Ecto neural progenitor cell (in vitro differentiated cells): ENCODE results near the gene TPRG1L.
A peak's percentile ranks its signal among the peaks of the same experiment; 100 is the strongest.
"Not testable (repeated sequence)": the region's sequence is repeated elsewhere in the genome, so short reads cannot be mapped to it uniquely, and the experiment has no call there.

Experiments
- DNase-seq: peaks from one replicate; pipeline ENCODE4 v3.0.0-alpha.2; 2018; ENCODE audit warnings: low spot score

TPRG1L gene

GRCh38 chr1:3609016-3609768, 15.6 kb upstream of the TPRG1L start:
- no peak for DNase-seq

GRCh38 chr1:3609769-3610526, 14.9 kb upstream of the TPRG1L start:
- peak; percentile 64 for DNase-seq

GRCh38 chr1:3610527-3611169, 14.2 kb upstream of the TPRG1L start:
- DNase-seq: peak; percentile 59

GRCh38 chr1:3611170-3612019, 13.4 kb upstream of the TPRG1L start, which contains the start of gene MEGF6:
Gene MEGF6, minus strand, starts transcription at chr1:3611508. Its CDS starts 240 bp downstream, at chr1:3611268.
- DNase-seq: peak; percentile 99

GRCh38 chr1:3612123-3612522, 12.7 kb upstream of the TPRG1L start:
- DNase-seq: no peak

- DNase-seq: peak; percentile 66
Measured at GRCh38 chr1:3614755-3615742, 9.8 kb upstream of the TPRG1L start.

GRCh38 chr1:3616861-3617260, 8.0 kb upstream of the TPRG1L start:
- DNase-seq: no peak

- DNase-seq: no peak
Measured at GRCh38 chr1:3617806-3618345, 6.9 kb upstream of the TPRG1L start.

GRCh38 chr1:3618531-3618880, 6.3 kb upstream of the TPRG1L start:
- no peak for DNase-seq

GRCh38 chr1:3618881-3619671, 5.7 kb upstream of the TPRG1L start:
- DNase-seq: peak; percentile 82

GRCh38 chr1:3620708-3621107, 4.1 kb upstream of the TPRG1L start:
- DNase-seq: no peak

- DNase-seq: not testable (repeated sequence)
Measured at GRCh38 chr1:3621151-3621671, 3.6 kb upstream of the TPRG1L start.

GRCh38 chr1:3622102-3622501, 2.7 kb upstream of the TPRG1L start:
- not testable (repeated sequence) for DNase-seq

GRCh38 chr1:3623441-3624199, 1.2 kb upstream of the TPRG1L start:
- no peak for DNase-seq

GRCh38 chr1:3625151-3625907, 514 bp downstream of the TPRG1L start:
- peak; percentile 65 for DNase-seq

GRCh38 chr1:3626025-3626424, 1.2 kb downstream of the TPRG1L start:
- no peak for DNase-seq

GRCh38 chr1:3627515-3628253, 2.9 kb downstream of the TPRG1L start:
- no peak for DNase-seq
